Loucy (cell line): ENCODE data around the gene KBTBD12.

Experiments used
- H2AFZ ChIP-seq: fragments of 200-600 bp; sonication (generic); 2 replicates; pipeline ENCODE4 v1.6.0; 2016; ENCODE audit warnings: antibody characterized with exemption, mild to moderate bottlenecking, low read length, moderate library complexity
- H3F3A ChIP-seq: fragments of 200-600 bp; 2 replicates; pipeline ENCODE4 v1.6.0; 2016; ENCODE audit warnings: antibody characterized with exemption, low read depth, mild to moderate bottlenecking
- H3K27me3 ChIP-seq: fragments of 200-600 bp; sonication (generic); 2 replicates; pipeline ENCODE4 v1.6.1; 2014; ENCODE audit warnings: low read length, mild to moderate bottlenecking; ENCODE audit not compliant: insufficient read depth, poor library complexity, severe bottlenecking
- H3K36me3 ChIP-seq: fragments of 200-600 bp; sonication (generic); 2 replicates; pipeline ENCODE4 v1.6.1; 2016; ENCODE audit warnings: low read length; ENCODE audit not compliant: insufficient read depth
- H3K4me1 ChIP-seq: fragments of 200-600 bp; sonication (generic); 2 replicates; pipeline ENCODE4 v1.5.1; 2014; ENCODE audit warnings: low read length, mild to moderate bottlenecking; ENCODE audit not compliant: insufficient read depth, poor library complexity, severe bottlenecking
- H3K4me2 ChIP-seq: fragments of 200-600 bp; sonication (generic); 2 replicates; pipeline ENCODE4 v1.6.0; 2014; ENCODE audit warnings: antibody characterized with exemption, low read length, low read depth, mild to moderate bottlenecking; ENCODE audit not compliant: poor library complexity, severe bottlenecking
- H3K4me3 ChIP-seq: fragments of 200-600 bp; sonication (generic); 2 replicates; pipeline ENCODE4 v1.5.1; 2014; ENCODE audit warnings: low read length, mild to moderate bottlenecking, mixed read lengths; ENCODE audit not compliant: poor library complexity, severe bottlenecking
- H3K79me2 ChIP-seq: fragments of 200-600 bp; sonication (generic); 2 replicates; pipeline ENCODE4 v1.6.1; 2014; ENCODE audit warnings: low read length; ENCODE audit not compliant: insufficient read depth
- H3K9ac ChIP-seq: fragments of 200-600 bp; sonication (generic); 2 replicates; pipeline ENCODE4 v1.6.0; 2014; ENCODE audit warnings: mild to moderate bottlenecking, low read depth, low read length, moderate library complexity; ENCODE audit not compliant: poor library complexity, severe bottlenecking
- H3K9me2 ChIP-seq: fragments of 200-600 bp; sonication (generic); replicated peaks from 2 replicates; pipeline ENCODE4 v1.6.1; 2016; ENCODE audit warnings: low read depth, low read length, mixed read lengths
- H3K9me3 ChIP-seq: fragments of 200-600 bp; sonication (generic); 2 replicates; pipeline ENCODE4 v1.6.1; 2014; ENCODE audit warnings: mild to moderate bottlenecking, antibody characterized with exemption, low read length, low read depth; ENCODE audit not compliant: insufficient read depth
- H4K20me1 ChIP-seq: fragments of 200-600 bp; sonication (generic); 2 replicates; pipeline ENCODE4 v1.6.0; 2014; ENCODE audit warnings: antibody characterized with exemption, low read length, mild to moderate bottlenecking; ENCODE audit not compliant: insufficient read depth, poor library complexity, severe bottlenecking
- EZH2phosphoT487 ChIP-seq: fragments of 200-600 bp; IDR thresholded peaks from 2 replicates; pipeline ENCODE4 v1.6.1; 2018; ENCODE audit warnings: antibody characterized with exemption, mild to moderate bottlenecking, moderate library complexity, borderline replicate concordance
- TF ChIP-seq, protein P1 (sequence below): fragments of 200-600 bp; sonication (generic); conservative IDR thresholded peaks from 2 replicates; pipeline ENCODE4 v1.5.1; 2014; ENCODE audit warnings: mild to moderate bottlenecking, antibody characterized with exemption, low read length

The KBTBD12 gene

GRCh38 chr3:127953091-127954035 is 38.3 kb downstream of the KBTBD12 start:
- H3K9me2 ChIP-seq: no peaks in the 10 kb centered on the region

GRCh38 chr3:127954640-127955039 is 39.6 kb downstream of the KBTBD12 start:
- Histone ChIP-seq H3K9ac (no peak overlapping the region), H4K20me1 (no peaks in the 10 kb centered on the region), H3K9me2 (no peaks in the 10 kb centered on the region), H3K4me1 (no peaks in the 10 kb centered on the region), H3K9me3 (no peaks in the 10 kb centered on the region), H3K36me3 (no peaks in the 10 kb centered on the region), H3K79me2 (no peaks in the 10 kb centered on the region), H3K27me3 (no peaks in the 10 kb centered on the region), H3F3A (no peaks in the 10 kb centered on the region), H3K4me2 (no peak overlapping the region), H2AFZ (no peak overlapping the region), H3K4me3 (no peak overlapping the region)
- TF ChIP-seq, protein P1, sequence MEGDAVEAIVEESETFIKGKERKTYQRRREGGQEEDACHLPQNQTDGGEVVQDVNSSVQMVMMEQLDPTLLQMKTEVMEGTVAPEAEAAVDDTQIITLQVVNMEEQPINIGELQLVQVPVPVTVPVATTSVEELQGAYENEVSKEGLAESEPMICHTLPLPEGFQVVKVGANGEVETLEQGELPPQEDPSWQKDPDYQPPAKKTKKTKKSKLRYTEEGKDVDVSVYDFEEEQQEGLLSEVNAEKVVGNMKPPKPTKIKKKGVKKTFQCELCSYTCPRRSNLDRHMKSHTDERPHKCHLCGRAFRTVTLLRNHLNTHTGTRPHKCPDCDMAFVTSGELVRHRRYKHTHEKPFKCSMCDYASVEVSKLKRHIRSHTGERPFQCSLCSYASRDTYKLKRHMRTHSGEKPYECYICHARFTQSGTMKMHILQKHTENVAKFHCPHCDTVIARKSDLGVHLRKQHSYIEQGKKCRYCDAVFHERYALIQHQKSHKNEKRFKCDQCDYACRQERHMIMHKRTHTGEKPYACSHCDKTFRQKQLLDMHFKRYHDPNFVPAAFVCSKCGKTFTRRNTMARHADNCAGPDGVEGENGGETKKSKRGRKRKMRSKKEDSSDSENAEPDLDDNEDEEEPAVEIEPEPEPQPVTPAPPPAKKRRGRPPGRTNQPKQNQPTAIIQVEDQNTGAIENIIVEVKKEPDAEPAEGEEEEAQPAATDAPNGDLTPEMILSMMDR: no peak
- TF ChIP-seq EZH2phosphoT487: no peak

More at GRCh38 chr3:127953091-127954035, 38.3 kb downstream of the KBTBD12 start:
- H3K4me3 ChIP-seq: no peak overlapping the region
- no peaks in the 10 kb centered on the region for H3F3A ChIP-seq
- H3K36me3 ChIP-seq: no peaks in the 10 kb centered on the region
- no peaks in the 10 kb centered on the region for H3K27me3 ChIP-seq
- H3K9ac ChIP-seq: no peak overlapping the region
- TF ChIP-seq, protein P1: no peak
- TF ChIP-seq EZH2phosphoT487: no peak
- no peaks in the 10 kb centered on the region for H4K20me1 ChIP-seq
- 0 out of 2 replicates have a peak overlapping the region, but pooled peaks have one; percentile 2 for H2AFZ ChIP-seq
- no peaks in the 10 kb centered on the region for H3K4me1 ChIP-seq
- H3K9me3 ChIP-seq: no peaks in the 10 kb centered on the region
- no peaks in the 10 kb centered on the region for H3K79me2 ChIP-seq
- no peak overlapping the region for H3K4me2 ChIP-seq

- Histone ChIP-seq H3K9me3 (no peaks in the 10 kb centered on the region), H3K4me2 (no peak overlapping the region), H3K36me3 (no peaks in the 10 kb centered on the region), H3K4me1 (no peaks in the 10 kb centered on the region), H3K4me3 (no peak overlapping the region), H4K20me1 (no peaks in the 10 kb centered on the region), H3F3A (no peaks in the 10 kb centered on the region), H3K79me2 (no peaks in the 10 kb centered on the region), H2AFZ (no peak overlapping the region), H3K9ac (no peak overlapping the region), H3K27me3 (no peaks in the 10 kb centered on the region), H3K9me2 (no peaks in the 10 kb centered on the region)
- no peak for TF ChIP-seq EZH2phosphoT487
- TF ChIP-seq, protein P1: no peak
These were observed 40.7 kb downstream of the KBTBD12 start for GRCh38 chr3:127955728-127956127.
